ENCODE data around the gene TLR3.

The TLR3 gene

GRCh38 chr4:186134861-186135260 lies 65.9 kb downstream of the TLR3 start:
- H3K9me3 ChIP-seq: no peaks in the 10 kb centered on the region
- no peak for TF ChIP-seq CTCF (IDR thresholded peaks at IDR 0.05; ENCODE audit: low read depth, low read length)
- no peaks in the 10 kb centered on the region for H3K36me3 ChIP-seq
- peaks cover 3% of the 10 kb centered on the region; the same call in 1 of the 2 replicates for H3K27me3 ChIP-seq
- no peaks in the 10 kb centered on the region for H3K4me1 ChIP-seq
- no peak for DNase-seq
- no peak overlapping the region for H3K4me3 ChIP-seq (ENCODE audit: low read depth, low read length)

DNA sequence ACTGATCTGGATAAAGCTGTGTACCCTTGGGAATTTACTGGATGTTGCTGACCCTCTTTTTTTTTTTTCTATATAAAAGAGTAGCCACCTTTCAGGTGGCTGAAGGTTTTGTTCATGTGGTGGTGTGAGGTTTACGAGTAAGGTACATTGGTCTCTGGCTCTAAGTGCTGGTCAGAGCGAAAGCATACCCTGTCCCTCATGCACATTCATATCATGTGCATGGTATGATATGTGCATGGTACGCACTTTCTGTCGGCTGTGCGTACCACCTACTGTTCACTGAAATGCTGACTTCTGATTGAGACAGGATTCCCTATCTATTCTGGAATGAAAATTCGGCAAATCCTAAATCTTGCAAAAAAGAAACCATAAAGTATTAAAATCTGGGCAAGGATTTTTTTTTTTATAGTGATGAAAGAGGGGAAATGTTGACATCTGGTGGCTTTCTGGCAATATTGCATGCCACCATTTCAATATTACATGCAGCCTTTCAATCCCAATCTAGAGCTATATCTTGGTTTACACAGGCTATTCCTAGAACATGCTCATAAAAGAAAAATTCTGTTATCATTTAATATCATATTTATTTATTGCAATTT lies 68.3 kb downstream of the TLR3 start:
- no peak for DNase-seq
- peak; percentile 69 for TF ChIP-seq CTCF (IDR thresholded peaks at IDR 0.05; ENCODE audit: low read depth, low read length)
- H3K9me3 ChIP-seq: no peaks in the 10 kb centered on the region
- no peaks in the 10 kb centered on the region for H3K4me1 ChIP-seq
- no peaks in the 10 kb centered on the region for H3K36me3 ChIP-seq
- no peaks in the 10 kb centered on the region for H3K27me3 ChIP-seq
- H3K4me3 ChIP-seq (ENCODE audit: low read depth, low read length): no peak overlapping the region

Data from BE2C (cell line).